GM13976 (cell line): Measurements from ENCODE around the gene HERC4.

Experiments
- DNase-seq: peaks from one replicate; pipeline ENCODE4 v3.0.0; 2012; ENCODE audit warnings: low spot score
- in situ Hi-C: fragments of 300-500 bp; cut with MboI; formaldehyde crosslinking; loops from one replicate; pipeline ENCODE4 v1.12.0; 2022; ENCODE audit warnings: low sequenced_read_pairs, mixed read lengths, inconsistent platforms; ENCODE audit not compliant: unreplicated experiment
- TF ChIP-seq, protein P1 (sequence below): IDR thresholded peaks from 2 replicates; pipeline ENCODE4 v1.5.1; 2012; ENCODE audit warnings: borderline replicate concordance, mild to moderate bottlenecking; ENCODE audit not compliant: insufficient read depth; ENCODE audit errors: extremely low read depth, missing control alignments, control extremely low read depth

The HERC4 gene

DNA sequence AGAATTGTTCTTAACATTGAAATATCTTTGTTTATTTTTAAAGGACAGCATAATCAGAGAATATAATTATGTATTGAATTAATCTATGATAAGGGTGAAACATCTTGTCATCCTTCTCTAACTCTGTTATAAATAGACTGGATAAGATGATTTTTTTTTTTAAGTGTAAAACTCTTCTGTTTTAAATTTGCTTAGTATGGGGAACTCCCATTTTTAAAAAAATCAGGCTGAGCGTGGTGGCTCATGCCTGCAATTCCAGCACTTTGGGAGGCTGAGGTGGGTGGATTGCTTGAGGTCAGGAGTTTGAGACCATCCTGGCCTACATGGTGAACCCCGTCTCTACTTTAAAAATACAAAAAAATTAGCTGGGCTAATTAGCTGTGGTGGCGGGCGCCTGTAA lies 9.4 kb upstream of the HERC4 start:
- TF ChIP-seq, protein P1, sequence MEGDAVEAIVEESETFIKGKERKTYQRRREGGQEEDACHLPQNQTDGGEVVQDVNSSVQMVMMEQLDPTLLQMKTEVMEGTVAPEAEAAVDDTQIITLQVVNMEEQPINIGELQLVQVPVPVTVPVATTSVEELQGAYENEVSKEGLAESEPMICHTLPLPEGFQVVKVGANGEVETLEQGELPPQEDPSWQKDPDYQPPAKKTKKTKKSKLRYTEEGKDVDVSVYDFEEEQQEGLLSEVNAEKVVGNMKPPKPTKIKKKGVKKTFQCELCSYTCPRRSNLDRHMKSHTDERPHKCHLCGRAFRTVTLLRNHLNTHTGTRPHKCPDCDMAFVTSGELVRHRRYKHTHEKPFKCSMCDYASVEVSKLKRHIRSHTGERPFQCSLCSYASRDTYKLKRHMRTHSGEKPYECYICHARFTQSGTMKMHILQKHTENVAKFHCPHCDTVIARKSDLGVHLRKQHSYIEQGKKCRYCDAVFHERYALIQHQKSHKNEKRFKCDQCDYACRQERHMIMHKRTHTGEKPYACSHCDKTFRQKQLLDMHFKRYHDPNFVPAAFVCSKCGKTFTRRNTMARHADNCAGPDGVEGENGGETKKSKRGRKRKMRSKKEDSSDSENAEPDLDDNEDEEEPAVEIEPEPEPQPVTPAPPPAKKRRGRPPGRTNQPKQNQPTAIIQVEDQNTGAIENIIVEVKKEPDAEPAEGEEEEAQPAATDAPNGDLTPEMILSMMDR: no peak
- in situ Hi-C loops: no loop called here
- DNase-seq: no peak

GRCh38 chr10:68083953-68084352 lies 8.9 kb upstream of the HERC4 start:
- in situ Hi-C loops: no loop called here
- TF ChIP-seq, protein P1: no peak
- no peak for DNase-seq

GRCh38 chr10:68082872-68083271 lies 7.8 kb upstream of the HERC4 start:
- TF ChIP-seq, protein P1: peak; percentile 15
- in situ Hi-C loops: no loop called here
- no peak for DNase-seq

DNA sequence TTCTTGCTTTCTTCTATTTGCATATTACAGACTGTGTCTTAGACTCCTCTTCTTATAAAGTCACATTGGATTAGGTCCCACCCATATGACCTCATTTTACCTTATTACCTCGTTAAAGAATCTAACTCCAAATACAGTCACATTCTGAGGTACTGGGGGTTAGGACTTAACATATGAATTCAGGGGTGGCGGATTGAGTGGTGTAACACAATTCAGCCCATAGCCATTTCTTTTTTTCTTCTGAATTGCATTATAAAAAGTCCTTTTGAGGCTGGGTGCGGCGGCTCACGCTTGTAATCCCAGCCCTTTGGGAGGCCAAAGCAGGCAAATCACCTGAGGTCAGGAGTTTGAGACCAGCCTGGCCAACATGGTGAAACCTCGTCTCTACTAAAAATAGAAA lies 6.8 kb upstream of the HERC4 start:
- TF ChIP-seq, protein P1: no peak
- no peak for DNase-seq
- in situ Hi-C loops: no loop called here

GRCh38 chr10:68080853-68081431 lies 5.9 kb upstream of the HERC4 start:
- in situ Hi-C loops: no loop called here
- TF ChIP-seq, protein P1: no peak
- DNase-seq: no peak

DNA sequence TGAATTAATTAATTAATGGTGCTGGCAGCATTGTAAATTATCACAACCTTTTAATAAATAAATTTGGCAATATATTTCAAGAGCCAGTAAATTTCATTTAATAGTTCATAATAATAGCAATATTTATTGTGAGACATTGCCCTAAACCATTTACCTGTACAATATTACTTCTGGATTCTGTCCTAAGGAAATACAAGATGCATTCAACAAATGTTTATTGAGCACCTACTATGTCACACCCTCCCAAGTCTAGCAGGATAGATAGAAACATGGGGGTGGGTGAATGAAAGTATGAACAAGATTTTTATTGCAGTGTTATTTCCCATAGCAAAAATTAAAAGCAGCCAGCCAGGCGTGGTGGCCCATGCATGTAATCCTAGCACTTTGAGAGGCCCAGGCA lies 4.4 kb upstream of the HERC4 start:
- in situ Hi-C loops: no loop called here
- TF ChIP-seq, protein P1: no peak
- no peak for DNase-seq
